ENCODE results near the gene KLF6. TPM values are rescaled to one million over a fixed set of nuclear protein-coding genes. Genes with fewer than 3 reads are reported as not detected.

The KLF6 gene
- total and polyA plus RNA-seq, 9 of the 15 experiments (the other 6 are each of a cell fraction or from before 2014, with no cell fraction given) = 3.2 to 23.9 (median 8.0) TPM

GRCh38 chr10:3749600-3749999 lies 35.4 kb downstream of the KLF6 start:
- H3K36me3 ChIP-seq (ENCODE audit: control insufficient read depth, insufficient read depth, low read length) = no peaks in the 10 kb centered on the region
- H3K79me2 ChIP-seq (ENCODE audit: control insufficient read depth, insufficient read depth, low read length) = no peaks in the 10 kb centered on the region
- FAIRE-seq (no peak), ATAC-seq (no peak), DNase-seq (ENCODE audit: extremely low read depth in 1 of 4, low spot score in 3 of 4) (no peak)
- H3K9me1 ChIP-seq (ENCODE audit: control insufficient read depth, insufficient read depth, low read length) = no peaks in the 10 kb centered on the region
- POLR2A ChIA-PET = interaction anchor here (1.3 kb wide), 1 partner anchor 36 kb away, joined by 3 read pairs; the partner anchor contains the start of gene KLF6
- in situ Hi-C loops (cut with MboI) (no loop called here), intact Hi-C loops (cut with micrococcal nuclease) (no loop called here)
- H3K4me2 ChIP-seq (ENCODE audit: insufficient read depth, low read length) = no peak overlapping the region
- H3K9me3 ChIP-seq (replicated peaks; ENCODE audit: control insufficient read depth, insufficient read depth, low read depth, low read length) = no peaks in the 10 kb centered on the region
- no peak overlapping the region for H3K9ac ChIP-seq (ENCODE audit: insufficient read depth in 1 of 2, low read depth in 2 of 2, low read length in 2 of 2)
- H3K4me3 ChIP-seq = no peak overlapping the region
- no peaks in the 10 kb centered on the region for H4K20me1 ChIP-seq (replicated peaks; ENCODE audit: control insufficient read depth, insufficient read depth, low read length)
- no peak for TF ChIP-seq ZNF354B (CRISPR knock-in tag; IDR thresholded peaks at IDR 0.05)
- TF ChIP-seq PBX2 (CRISPR knock-in tag; IDR thresholded peaks at IDR 0.05; ENCODE audit: low read depth) = no peak
- TF ChIP-seq PBX2 (tag; conservative IDR thresholded peaks at IDR 0.05; ENCODE audit: low read depth) = peak; percentile 61
- no peak for TF ChIP-seq ARID3B (CRISPR knock-in tag; IDR thresholded peaks at IDR 0.05; ENCODE audit: borderline replicate concordance)
- no peak for TF ChIP-seq KAT2B (IDR thresholded peaks at IDR 0.05; ENCODE audit: low read depth, low read length)
- H2AFZ ChIP-seq (ENCODE audit: low read depth, low read length) = no peak overlapping the region
- peaks cover 0 to 6% of the 10 kb centered on the region in 2 experiments; a peak in 1 of 5 replicates for H3K27me3 ChIP-seq (ENCODE audit: control insufficient read depth in 2 of 2, insufficient read depth in 2 of 2, low read length in 2 of 2)
- no peak overlapping the region for H3K27ac ChIP-seq (ENCODE audit: extremely low read depth, low read depth, low read length)
- H3K4me1 ChIP-seq (replicated peaks in 1 of 2; ENCODE audit: control insufficient read depth in 2 of 2, insufficient read depth in 2 of 2, low read length in 2 of 2) = peaks cover 5 to 15% of the 10 kb centered on the region in 2 experiments
- CTCF ChIA-PET (ENCODE audit: low intra/inter-chr PET ratio) = no interaction called here
- BruUV-seq (replicated peaks) = no TSS peak
- WGBS (ENCODE audit: insufficient coverage, low coverage, missing lambda C conversion rate) = 39% methylated on average over 9 of the region's 9 CpGs

Measured in K562 (cell line).